H1 (cell line): ENCODE measurements around the gene GH1. TPM values are rescaled to one million over a fixed set of nuclear protein-coding genes. Genes with fewer than 3 reads are reported as not detected.

ENCODE experiments used
- CTCF ChIA-PET: fragments of 300-600 bp; sonication (Branson Sonifier 250); formaldehyde crosslinking; loops from one replicate; lab custom pipeline; 2021; ENCODE audit not compliant: partially characterized antibody; lab: Charles Lee
- POLR2A ChIA-PET: fragments of 300-600 bp; sonication (Branson Sonifier 250); formaldehyde crosslinking; loops from one replicate; lab custom pipeline; 2021; ENCODE audit warnings: inconsistent platforms; ENCODE audit not compliant: partially characterized antibody; lab: Charles Lee
- DNase-seq, 2 experiments: peaks; one replicate each; pipeline versions ENCODE4 v3.0.0 to v3.0.0-alpha.2; 2010 to 2022; ENCODE audit warnings: low spot score in 2 of 2, low read depth in 1 of 2, mixed read lengths in 1 of 2
- FAIRE-seq: peaks from 2 replicates; lab custom pipeline; 2011; peaks lifted over from hg19 to GRCh38; lab: Jason Lieb, UNC
- H2AFZ ChIP-seq: 2 replicates; pipeline ENCODE4 v1.8.1; 2012; ENCODE audit warnings: low read length, inconsistent platforms
- H2AK5ac ChIP-seq: 2 replicates; pipeline ENCODE4 v1.6.1; 2013; ENCODE audit warnings: low read depth, low read length
- H2BK120ac ChIP-seq: replicated peaks from 2 replicates; pipeline ENCODE3; 2013; ENCODE audit warnings: low read depth, low read length, inconsistent platforms
- H2BK12ac ChIP-seq: 2 replicates; pipeline ENCODE4 v1.6.1; 2013; ENCODE audit warnings: low read depth, low read length
- H2BK15ac ChIP-seq: 2 replicates; pipeline ENCODE4 v1.6.1; 2013; ENCODE audit warnings: low read length
- H2BK20ac ChIP-seq: 2 replicates; pipeline ENCODE4 v1.6.1; 2013; ENCODE audit warnings: low read length
- H2BK5ac ChIP-seq: 2 replicates; pipeline ENCODE4 v1.6.1; 2013; ENCODE audit warnings: low read depth, low read length
- H3K14ac ChIP-seq: 2 replicates; pipeline ENCODE4 v1.6.1; 2013; ENCODE audit warnings: inconsistent platforms; ENCODE audit not compliant: insufficient read length
- H3K18ac ChIP-seq: 2 replicates; pipeline ENCODE4 v1.6.1; 2013; ENCODE audit warnings: low read length; ENCODE audit errors: extremely low read depth
- H3K23ac ChIP-seq: 2 replicates; pipeline ENCODE4 v1.6.1; 2013; ENCODE audit warnings: inconsistent platforms; ENCODE audit not compliant: insufficient read length
- H3K23me2 ChIP-seq: 2 replicates; pipeline ENCODE4 v1.6.1; 2013; ENCODE audit warnings: low read depth, low read length
- H3K27ac ChIP-seq: 2 replicates; pipeline ENCODE4 v1.6.1; 2011; ENCODE audit warnings: low read depth, low read length, inconsistent platforms
- H3K27me3 ChIP-seq, 4 experiments: replicated peaks in 1 of 4; 1 replicate in 1 of 4; 2 replicates in 3 of 4; pipeline versions ENCODE4 v1.6.1 to v1.8.1; 2011 to 2013; ENCODE audit warnings: low read length in 3 of 4, mild to moderate bottlenecking in 3 of 4, inconsistent platforms in 2 of 4, mixed read lengths in 2 of 4, moderate library complexity in 1 of 4; ENCODE audit not compliant: control insufficient read depth in 3 of 4, insufficient read depth in 3 of 4; ENCODE audit errors: extremely low read depth in 1 of 4
- H3K36me3 ChIP-seq, 4 experiments: 2 replicates each; pipeline versions ENCODE4 v1.6.1 to v1.8.1; 2011 to 2013; ENCODE audit warnings: mild to moderate bottlenecking in 4 of 4, low read length in 3 of 4, moderate library complexity in 2 of 4, control low read depth in 1 of 4, inconsistent platforms in 1 of 4; ENCODE audit not compliant: insufficient read depth in 4 of 4, control insufficient read depth in 2 of 4
- H3K4ac ChIP-seq: replicated peaks from 2 replicates; pipeline ENCODE3; 2013; ENCODE audit warnings: low read length, low read depth, mixed read lengths, inconsistent platforms; ENCODE audit not compliant: insufficient read length
- H3K4me1 ChIP-seq, 4 experiments: replicated peaks in 1 of 4; 1 replicate in 1 of 4; 2 replicates in 3 of 4; pipeline versions ENCODE4 v1.6.1 to v1.8.1; 2011 to 2013; ENCODE audit warnings: low read length in 3 of 4, inconsistent platforms in 2 of 4, mixed read lengths in 1 of 4; ENCODE audit not compliant: insufficient read depth in 4 of 4, control insufficient read depth in 3 of 4
- H3K4me2 ChIP-seq, 2 experiments: 2 replicates each; pipeline versions ENCODE4 v1.6.1 to v1.8.1; 2011 to 2013; ENCODE audit warnings: low read depth in 2 of 2, low read length in 2 of 2, control low read depth in 1 of 2, inconsistent platforms in 1 of 2, mild to moderate bottlenecking in 1 of 2; ENCODE audit not compliant: insufficient read depth in 1 of 2
- H3K4me3 ChIP-seq, 4 experiments: fragments of 200-600, 300-600 bp in 1 of 4; sonication (generic), shearing (Covaris generic), sonication (Bioruptor Twin) in 1 of 4; 2 replicates each; pipeline versions ENCODE4 v1.5.1 to v1.8.1; 2011 to 2016; ENCODE audit warnings: low read length in 4 of 4, low read depth in 3 of 4, control low read depth in 2 of 4, inconsistent platforms in 2 of 4, mild to moderate bottlenecking in 2 of 4, mixed read lengths in 1 of 4, moderate library complexity in 1 of 4; ENCODE audit not compliant: insufficient read depth in 2 of 4; ENCODE audit errors: extremely low read depth in 1 of 4
- H3K56ac ChIP-seq: replicated peaks from 2 replicates; pipeline ENCODE3; 2013; ENCODE audit warnings: low read depth, mild to moderate bottlenecking, mixed read lengths, low read length, inconsistent platforms; ENCODE audit not compliant: insufficient read length
- H3K79me1 ChIP-seq: 2 replicates; pipeline ENCODE4 v1.6.1; 2013; ENCODE audit warnings: low read depth, low read length, control low read depth
- H3K79me2 ChIP-seq, 2 experiments: 2 replicates each; pipeline versions ENCODE4 v1.6.1 to v1.8.1; 2012 to 2013; ENCODE audit warnings: low read length in 2 of 2, mild to moderate bottlenecking in 2 of 2, inconsistent platforms in 1 of 2; ENCODE audit not compliant: insufficient read depth in 2 of 2, control insufficient read depth in 1 of 2
- H3K9ac ChIP-seq, 4 experiments: replicated peaks in 1 of 4; 1 replicate in 1 of 4; 2 replicates in 3 of 4; pipeline versions ENCODE4 v1.6.1 to v1.8.1; 2011 to 2013; ENCODE audit warnings: low read depth in 3 of 4, low read length in 3 of 4, control low read depth in 2 of 4, mild to moderate bottlenecking in 2 of 4, moderate library complexity in 2 of 4, inconsistent platforms in 1 of 4; ENCODE audit errors: extremely low read depth in 1 of 4
- H3K9me3 ChIP-seq, 2 experiments: 2 replicates each; pipeline versions ENCODE4 v1.6.1 to v1.8.1; 2012 to 2013; ENCODE audit warnings: mild to moderate bottlenecking in 2 of 2, moderate library complexity in 2 of 2, control low read depth in 1 of 2, inconsistent platforms in 1 of 2, low read depth in 1 of 2, low read length in 1 of 2, mixed read lengths in 1 of 2; ENCODE audit not compliant: insufficient read depth in 2 of 2
- H4K20me1 ChIP-seq, 2 experiments: replicated peaks in 1 of 2; 2 replicates each; pipeline versions ENCODE3 to v1.8.1; 2011 to 2013; ENCODE audit warnings: inconsistent platforms in 2 of 2, low read length in 2 of 2, mild to moderate bottlenecking in 1 of 2; ENCODE audit not compliant: insufficient read depth in 2 of 2, control insufficient read depth in 1 of 2
- H4K5ac ChIP-seq: 2 replicates; pipeline ENCODE4 v1.6.1; 2013; ENCODE audit warnings: low read length, low read depth, mixed read lengths, inconsistent platforms; ENCODE audit not compliant: insufficient read length
- H4K8ac ChIP-seq: 2 replicates; pipeline ENCODE4 v1.8.0; 2013; ENCODE audit warnings: mild to moderate bottlenecking, moderate library complexity, low read length, inconsistent platforms; ENCODE audit not compliant: insufficient read depth; ENCODE audit errors: extremely low read depth
- H4K91ac ChIP-seq: replicated peaks from 2 replicates; pipeline ENCODE3; 2013; ENCODE audit warnings: low read length, mixed read lengths, inconsistent platforms; ENCODE audit not compliant: insufficient read length
- CHD1 ChIP-seq: IDR thresholded peaks from 2 replicates; pipeline ENCODE4 v1.6.1; 2012; ENCODE audit warnings: low read depth, low read length, improper control_type of control experiment
- CREB1 ChIP-seq: IDR thresholded peaks from 2 replicates; pipeline ENCODE4 v1.6.1; 2012; ENCODE audit warnings: inconsistent platforms
- CTCF ChIP-seq, 3 experiments: IDR thresholded peaks; 1 replicate in 2 of 3; 2 replicates in 1 of 3; pipeline versions ENCODE4 v1.5.1 to v1.6.1; 2011; ENCODE audit warnings: low read length in 3 of 3, mild to moderate bottlenecking in 3 of 3, inconsistent platforms in 2 of 3, low read depth in 1 of 3, moderate library complexity in 1 of 3; ENCODE audit not compliant: insufficient read depth in 1 of 3; ENCODE audit errors: control extremely low read depth in 1 of 3
- POLR2AphosphoS5 ChIP-seq: IDR thresholded peaks from 2 replicates; pipeline ENCODE4 v1.6.1; 2011; ENCODE audit warnings: low read depth, low read length
- RAD21 ChIP-seq, 2 experiments: IDR thresholded peaks in 1 of 2; conservative IDR thresholded peaks in 1 of 2; 2 replicates each; pipeline ENCODE4 v1.6.1; 2011; ENCODE audit warnings: low read depth in 2 of 2, low read length in 2 of 2, improper control_type of control experiment in 1 of 2, inconsistent platforms in 1 of 2, mild to moderate bottlenecking in 1 of 2, moderate library complexity in 1 of 2
- SIX5 ChIP-seq: IDR thresholded peaks from 2 replicates; pipeline ENCODE4 v1.6.1; 2011; ENCODE audit warnings: mild to moderate bottlenecking, low read depth, low read length
- WGBS, 2 experiments: shearing (Covaris generic) in 1 of 2; methylation state at CpG; one replicate each; pipeline versions ENCODE4 v1.1.6 to v1.1.7; 2013 to 2015; ENCODE audit warnings: low lambda C conversion rate in 2 of 2, mixed read lengths in 2 of 2, inconsistent platforms in 1 of 2, low coverage in 1 of 2, missing lambda C conversion rate in 1 of 2; ENCODE audit not compliant: insufficient replicate concordance in 2 of 2, insufficient coverage in 1 of 2, insufficient read length in 1 of 2; ENCODE audit errors: extremely low coverage in 1 of 2, missing lambda C conversion rate in 1 of 2; 5-methylcytosine and 5-hydroxymethylcytosine counted together
- polyA plus RNA-seq, 7 experiments: library from polyadenylated mRNA; depleted of rRNA in 3 of 7; stranded (reverse) in 5 of 7; unstranded in 2 of 7; fragments of >200 nt in 5 of 7; fragments of 200-250 nt in 2 of 7; gene quantifications; 1 replicate in 5 of 7; 2 replicates in 1 of 7; 4 replicates in 1 of 7; pipeline versions ENCODE4 v1.2.1 to v1.2.3, GENCODE V29; 2011 to 2013; ENCODE audit warnings: missing spikeins in 2 of 7, mixed read lengths in 2 of 7
- total RNA-seq: library from RNA; stranded (reverse); fragmentation: NEBNext Ultra II Directional; extraction: Animal tissue kit (Norgen Biotek cat#: 25700); gene quantifications from 2 replicates; pipeline ENCODE4 v1.2.1, GENCODE V29; 2021

The GH1 gene
- total and polyA plus RNA-seq, 2 of the 8 experiments (the other 6 are each of a cell fraction or from before 2014, with no cell fraction given): 0.41 TPM; not detected in 1

GRCh38 chr17:63939884-63940283, 21.2 kb upstream of the GH1 start:
- ChIA-PET CTCF (interaction anchor here (0.7 to 6.1 kb wide), 20 partner anchors 8 to 114 kb away, joined by 3 to 64 read pairs (median 5); partner anchors contain the start of genes CD79B, CSHL1 and GH1), POLR2A (interaction anchor here (0.7 to 1.6 kb wide), 4 partner anchors 10 to 195 kb away, joined by 3 to 8 read pairs (median 3); no protein-coding TSS in a partner anchor)
- no peak overlapping the region for H2BK120ac ChIP-seq
- no peak overlapping the region for H2BK15ac ChIP-seq
- no peak overlapping the region for H3K27ac ChIP-seq
- H2BK20ac ChIP-seq: no peak overlapping the region
- H4K91ac ChIP-seq: no peak overlapping the region
- H3K27me3 ChIP-seq: no peaks in the 10 kb centered on the region
- WGBS, 2 experiments: 89% methylated on average over 6 of the region's 6 CpGs; no CpG with 5 or more reads in 1 of the 2 experiments
- DNase-seq: no peak
- H3K56ac ChIP-seq: no peak overlapping the region
- no peak overlapping the region for H3K4me2 ChIP-seq
- H4K8ac ChIP-seq: peak overlapping the region; percentile 57; the same call in 1 of the 2 replicates
- H3K36me3 ChIP-seq: peaks cover 0 to 21% (median 1%) of the 10 kb centered on the region in 4 experiments; a peak in 4 of 8 replicates
- H2AFZ ChIP-seq: no peak overlapping the region
- no peak overlapping the region for H2AK5ac ChIP-seq
- H3K9me3 ChIP-seq: no peaks in the 10 kb centered on the region
- H3K79me2 ChIP-seq: no peaks in the 10 kb centered on the region
- no peak overlapping the region for H3K18ac ChIP-seq
- H3K14ac ChIP-seq: no peak overlapping the region
- H3K79me1 ChIP-seq: no peaks in the 10 kb centered on the region
- TF ChIP-seq CHD1: no peak
- TF ChIP-seq CREB1: no peak
- no peak for TF ChIP-seq POLR2AphosphoS5
- TF ChIP-seq CTCF (IDR thresholded peaks at IDR 0.05; ENCODE audit: control extremely low read depth in 1 of 3, insufficient read depth in 1 of 3, low read depth in 1 of 3, low read length in 3 of 3): peak in 2 of 3 experiments; percentile 8 to 31; a peak in 2 of 4 replicates
- no peak for TF ChIP-seq SIX5
- TF ChIP-seq RAD21 (IDR thresholded peaks at IDR 0.05 in 1 of 2, conservative IDR thresholded peaks at IDR 0.05 in 1 of 2; ENCODE audit: low read depth in 2 of 2, low read length in 2 of 2): 0 out of 4 replicates have a peak, but pooled peaks of 1 of the 2 experiments have one; percentile 3
- H3K23ac ChIP-seq: no peak overlapping the region
- no peak overlapping the region for H2BK12ac ChIP-seq
- H3K23me2 ChIP-seq: no peaks in the 10 kb centered on the region
- H2BK5ac ChIP-seq: no peak overlapping the region
- no peak for FAIRE-seq
- no peak overlapping the region for H3K4me3 ChIP-seq
- no peak overlapping the region for H4K5ac ChIP-seq
- no peak overlapping the region for H3K9ac ChIP-seq
- peaks cover 0 to 2% (median 0%) of the 10 kb centered on the region in 4 experiments; a peak in 2 of 7 replicates for H3K4me1 ChIP-seq
- peaks cover 0 to 5% of the 10 kb centered on the region in 2 experiments for H4K20me1 ChIP-seq
- H3K4ac ChIP-seq: no peak overlapping the region
